ENCODE results near the gene FGF7. TPM values are rescaled to one million over a fixed set of nuclear protein-coding genes. Genes with fewer than 3 reads are reported as not detected.

FGF7 gene
- polyA plus RNA-seq, 1 donor from 2014 or later = 0.04 TPM

Other genes with a start within 250 kb of the FGF7 start
- 0.88 and 1.7 TPM in 2 replicates for gene FAM227B, start 197.6 kb downstream of the FGF7 start, polyA plus RNA-seq
- 16.5 and 18.3 TPM in 2 replicates for gene DTWD1, start 197.8 kb downstream of the FGF7 start, polyA plus RNA-seq